ENCODE results near the gene TIMP3.

TIMP3 gene

GRCh38 chr22:32788904-32789624, 12.4 kb upstream of the TIMP3 start:
- DNase-seq, result no peak

DNA sequence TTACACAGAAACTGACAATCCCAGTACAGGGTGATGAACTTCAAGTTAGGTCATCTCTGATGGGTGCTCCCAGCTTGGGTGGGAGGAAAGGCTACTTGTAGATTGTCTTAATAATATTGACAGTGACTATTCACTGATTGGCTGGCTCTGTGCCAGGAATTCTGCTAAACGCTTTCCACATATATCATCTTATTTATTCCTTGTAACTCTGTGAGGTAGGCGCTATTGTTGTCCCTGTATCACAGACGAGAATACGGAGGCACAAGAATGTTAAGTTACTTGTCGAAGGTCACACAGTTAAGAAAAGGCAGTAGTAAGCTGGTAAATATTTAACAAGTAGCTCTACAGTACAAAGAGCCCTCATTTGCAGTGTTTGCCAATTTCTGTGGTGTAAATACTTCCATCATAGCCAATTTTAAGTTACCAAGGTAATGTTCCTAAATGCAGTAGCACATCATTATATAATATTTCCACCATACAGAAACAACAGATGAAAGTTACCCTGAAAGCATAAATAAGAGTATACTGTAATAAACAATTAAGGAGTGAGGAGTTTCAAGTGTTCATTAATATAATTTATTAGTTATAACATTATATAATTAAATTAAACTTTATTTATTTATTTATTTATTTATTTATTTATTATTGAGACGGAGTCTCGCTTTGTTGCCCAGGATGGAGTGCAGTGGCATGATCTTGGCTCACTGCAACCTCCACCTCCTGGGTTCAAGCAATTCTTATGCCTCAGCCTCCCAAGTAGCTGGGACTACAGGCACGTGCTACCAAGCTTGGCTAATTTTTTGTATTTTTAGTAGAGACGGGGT, 11.5 kb upstream of the TIMP3 start:
- DNase-seq, result no peak

DNA sequence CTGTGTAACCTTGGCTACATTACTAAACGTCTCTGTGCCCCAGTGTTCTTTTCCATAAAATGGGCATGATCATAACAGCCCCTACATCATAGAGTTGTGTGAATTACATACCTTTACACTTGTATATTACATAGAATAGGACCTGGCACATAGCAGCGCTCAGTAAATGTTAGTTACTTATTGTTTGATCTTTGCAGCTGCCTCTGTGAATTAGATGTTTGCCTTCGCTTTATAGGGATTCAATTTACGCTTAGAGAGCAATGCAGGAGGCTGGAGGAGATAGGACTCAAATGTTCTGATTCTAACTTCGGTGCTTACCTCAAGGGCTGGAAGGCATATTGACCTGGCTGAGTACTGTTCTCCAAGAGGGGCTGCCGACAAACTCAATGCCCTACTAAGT, 10.4 kb upstream of the TIMP3 start:
- DNase-seq, result no peak

DNA sequence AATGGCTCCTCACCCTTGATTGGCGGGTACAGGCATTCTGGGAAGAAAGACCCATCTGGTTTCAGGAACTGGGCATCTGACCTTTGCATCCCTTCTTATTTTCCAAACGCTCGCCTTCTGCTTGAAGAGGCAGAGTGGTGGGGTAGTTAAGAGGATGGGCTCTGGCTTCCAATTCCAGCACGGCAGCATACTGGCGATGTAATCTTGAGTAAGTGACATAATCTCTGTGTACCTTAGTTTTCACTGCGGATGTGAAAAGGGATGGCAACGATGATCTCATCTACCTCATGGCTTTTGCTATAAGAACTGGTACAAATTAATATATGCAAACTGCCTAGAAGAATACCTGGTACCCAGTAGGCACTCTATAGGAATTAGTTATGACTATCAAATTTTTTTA, 10.0 kb upstream of the TIMP3 start:
- DNase-seq, result no peak

- no peak for DNase-seq
Observed at GRCh38 chr22:32793589-32793988, 7.9 kb upstream of the TIMP3 start.

GRCh38 chr22:32794449-32795213, 6.9 kb upstream of the TIMP3 start:
- peak; percentile 51 for DNase-seq

DNA sequence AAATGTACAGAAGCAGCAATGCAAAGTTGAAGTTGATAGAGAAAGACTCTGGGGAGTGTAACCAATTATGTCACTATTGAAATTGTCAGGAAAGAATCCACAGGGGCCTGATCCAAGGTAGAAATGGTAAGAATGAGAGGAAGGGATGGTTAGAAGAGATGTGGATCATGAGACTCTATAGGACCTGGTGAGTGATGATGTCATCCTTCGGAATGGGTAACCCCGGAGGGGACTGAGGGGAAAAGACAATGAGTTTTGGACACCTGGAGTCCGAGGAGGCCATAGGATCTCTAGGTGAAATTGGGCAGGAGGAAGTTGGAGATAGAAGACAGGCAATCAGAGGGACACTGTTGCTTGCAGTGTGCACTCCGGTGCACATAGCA, 6.3 kb upstream of the TIMP3 start:
- no peak for DNase-seq

GRCh38 chr22:32796865-32797573, 4.5 kb upstream of the TIMP3 start:
- DNase-seq, result peak; percentile 89

DNA sequence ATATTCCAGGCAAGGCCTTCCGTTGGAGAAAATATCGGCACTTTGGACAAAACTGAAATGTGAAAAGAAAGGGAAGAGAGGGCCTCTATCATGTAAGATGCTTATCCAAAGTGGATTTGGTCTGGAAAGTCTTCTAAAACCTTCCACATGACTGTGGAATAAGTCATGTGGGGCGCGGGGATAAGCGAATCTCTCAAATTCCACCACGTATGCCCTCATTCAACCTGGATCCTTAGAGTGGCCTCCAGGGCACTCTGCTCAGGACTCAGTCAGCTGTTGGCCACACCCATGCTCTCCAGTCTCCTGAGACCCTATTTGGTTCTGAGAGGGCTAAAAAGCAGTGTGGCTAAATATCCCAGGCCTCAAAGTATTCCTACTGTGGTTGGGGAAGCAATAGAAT, 2.0 kb upstream of the TIMP3 start:
- no peak for DNase-seq

GRCh38 chr22:32800158-32800882, 1.2 kb upstream of the TIMP3 start:
- no peak for DNase-seq

- no peak for DNase-seq
Observed at GRCh38 chr22:32800994-32801536, 440 bp upstream of the TIMP3 start.

DNA sequence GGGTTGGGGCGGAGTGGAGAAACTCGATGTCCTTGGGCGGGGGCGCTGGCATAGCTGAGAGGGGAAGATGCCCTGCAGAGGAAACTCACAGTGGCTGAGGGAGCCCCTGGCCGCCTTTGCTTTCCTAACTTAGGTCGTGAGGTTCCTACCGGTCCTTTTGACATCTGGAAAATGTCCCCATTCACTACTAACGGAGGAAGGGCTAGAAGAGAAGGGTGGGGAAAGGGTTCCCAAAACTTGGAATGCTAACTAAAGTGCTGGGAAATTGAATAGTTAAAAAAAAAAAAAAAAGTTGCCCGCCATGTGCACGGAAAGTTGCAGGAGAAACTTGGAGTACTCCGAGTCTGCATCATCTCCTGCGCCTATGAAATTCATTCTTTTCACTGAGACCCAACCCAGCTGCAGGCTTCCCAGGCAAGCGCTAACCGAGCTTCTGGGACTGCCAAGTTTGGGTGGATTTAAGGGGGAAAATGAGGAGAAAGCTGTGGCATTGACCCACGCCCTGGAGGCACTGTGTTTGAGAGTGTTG, 796 bp downstream of the TIMP3 start:
- no peak for DNase-seq

DNA sequence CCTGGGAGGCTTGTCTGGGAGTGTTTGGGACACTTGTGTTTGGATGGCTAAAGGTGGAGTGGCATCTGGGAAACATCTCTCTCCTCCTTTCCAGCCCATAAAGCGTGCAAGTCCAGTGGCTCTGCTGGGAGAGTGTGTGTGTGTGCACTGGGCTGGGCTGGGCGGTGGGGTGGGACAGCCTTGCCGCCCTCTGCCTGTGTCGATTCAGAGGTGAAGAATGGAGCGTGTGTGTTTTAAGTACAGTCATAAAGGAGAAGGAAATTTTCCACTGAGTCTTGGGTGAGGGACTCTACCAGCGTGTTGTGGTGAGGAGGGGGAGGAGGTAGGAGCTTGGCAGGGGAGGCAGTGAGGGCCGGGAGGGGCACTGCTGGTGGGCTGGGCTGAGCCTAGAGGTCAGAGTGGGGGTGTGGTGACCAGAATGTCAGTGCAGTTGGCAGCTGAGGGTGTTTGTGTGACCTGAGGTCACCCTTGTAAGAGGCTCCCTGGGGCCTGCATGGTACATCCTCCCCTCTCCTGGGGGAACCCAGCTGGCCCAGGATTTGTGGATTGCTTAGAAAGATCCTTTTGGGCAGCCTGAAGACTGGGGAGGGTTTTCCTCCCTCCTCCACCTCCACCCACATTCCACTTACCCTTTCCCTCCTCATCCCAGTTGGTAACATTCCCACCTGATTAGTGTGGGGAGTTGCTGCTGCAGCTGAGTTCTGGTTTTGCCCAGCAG, 1.7 kb downstream of the TIMP3 start:
- no peak for DNase-seq

GRCh38 chr22:32803738-32804435, 2.4 kb downstream of the TIMP3 start:
- no peak for DNase-seq

DNA sequence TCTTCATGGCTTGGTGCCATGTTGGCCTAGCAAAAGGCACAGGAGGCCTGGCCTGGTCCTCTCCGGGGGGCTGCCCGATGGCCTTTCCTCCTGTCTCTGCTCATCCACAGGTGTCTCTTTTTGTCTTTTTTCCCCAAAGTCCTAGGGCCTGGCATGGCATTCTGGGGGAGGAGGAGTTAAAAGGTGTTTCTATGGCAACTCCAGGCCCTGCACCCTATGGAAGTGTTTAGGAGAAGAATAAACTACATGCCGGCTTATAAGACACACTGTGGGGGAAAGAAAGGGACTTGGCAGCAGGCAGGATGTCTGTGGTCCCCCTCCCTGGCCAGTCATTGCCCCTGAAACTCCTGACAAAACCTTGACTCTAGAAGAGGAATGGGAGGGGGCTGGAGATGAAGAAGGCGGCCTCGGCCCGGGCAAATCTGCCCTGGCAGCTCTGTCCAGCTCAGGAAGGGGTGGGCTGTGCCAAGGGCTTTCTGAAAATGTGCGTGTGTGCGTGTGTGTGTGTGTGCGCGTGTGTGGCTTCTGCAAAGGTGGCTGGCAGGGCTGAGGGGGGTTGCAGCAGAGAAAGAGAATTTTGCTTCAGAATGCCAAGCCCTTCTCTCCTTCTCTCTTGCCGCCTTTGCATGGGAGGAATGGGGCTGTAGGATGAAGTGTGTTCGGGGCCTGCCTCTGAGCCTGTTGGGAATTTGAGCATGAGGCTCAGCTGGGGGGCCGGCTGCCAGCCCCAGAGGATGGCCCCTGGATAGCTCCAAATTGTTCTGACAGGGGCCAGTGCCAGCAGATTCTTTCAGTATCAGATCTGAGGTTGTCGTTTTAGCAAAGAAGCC, 3.2 kb downstream of the TIMP3 start:
- no peak for DNase-seq

GRCh38 chr22:32805361-32805881, 3.9 kb downstream of the TIMP3 start:
- no peak for DNase-seq

DNA sequence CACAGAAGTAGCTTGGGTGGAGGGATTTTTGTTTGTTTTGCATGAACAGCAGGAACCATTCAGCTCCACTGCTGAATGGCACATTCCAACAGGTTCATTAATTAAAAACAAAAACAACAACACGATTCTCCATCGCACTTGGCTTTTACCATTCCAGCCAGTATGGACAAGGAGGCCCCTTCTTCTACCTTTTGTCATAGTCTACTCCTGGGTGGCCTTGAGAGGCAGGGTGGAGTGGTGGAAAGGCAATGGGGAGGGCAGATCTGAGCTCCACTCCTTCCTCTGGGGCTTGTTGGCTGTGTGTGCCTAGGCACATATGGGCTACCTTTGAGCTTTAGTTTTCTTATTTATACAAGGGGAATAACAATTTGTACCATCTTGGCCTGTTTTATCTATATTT, 4.8 kb downstream of the TIMP3 start:
- no peak for DNase-seq

DNA sequence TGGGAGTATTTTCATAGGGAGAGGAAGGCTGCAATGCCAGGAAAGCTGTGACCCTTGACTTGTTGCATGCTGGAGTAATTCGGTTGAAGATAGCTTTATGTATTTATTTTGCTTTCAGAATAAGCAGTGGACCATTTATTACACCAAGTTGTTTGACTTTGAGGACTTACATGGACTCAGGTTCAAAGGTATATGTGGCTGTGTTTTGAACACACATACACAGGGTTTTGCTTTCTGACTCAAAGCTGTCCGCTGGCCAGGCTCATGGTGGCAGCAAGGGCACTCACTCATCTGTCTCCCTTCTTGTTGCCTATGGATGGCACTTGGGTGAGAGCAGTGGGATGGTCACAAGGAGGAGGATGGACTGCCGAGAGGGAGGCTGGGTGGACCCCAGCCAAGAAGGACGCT, 6.5 kb downstream of the TIMP3 start:
- DNase-seq, result no peak
